ENCODE measurements around the gene IRF8.
"Not testable (repeated sequence)": the region's sequence is repeated elsewhere in the genome, so short reads cannot be mapped to it uniquely, and the experiment has no call there.

Gene IRF8

GRCh38 chr16:85894266-85894665, 4.7 kb upstream of the IRF8 start:
- no peak for DNase-seq (ENCODE audit: low read depth)

- DNase-seq (ENCODE audit: low read depth), result no peak
Measured at GRCh38 chr16:85897382-85897781, 1.6 kb upstream of the IRF8 start.

DNA sequence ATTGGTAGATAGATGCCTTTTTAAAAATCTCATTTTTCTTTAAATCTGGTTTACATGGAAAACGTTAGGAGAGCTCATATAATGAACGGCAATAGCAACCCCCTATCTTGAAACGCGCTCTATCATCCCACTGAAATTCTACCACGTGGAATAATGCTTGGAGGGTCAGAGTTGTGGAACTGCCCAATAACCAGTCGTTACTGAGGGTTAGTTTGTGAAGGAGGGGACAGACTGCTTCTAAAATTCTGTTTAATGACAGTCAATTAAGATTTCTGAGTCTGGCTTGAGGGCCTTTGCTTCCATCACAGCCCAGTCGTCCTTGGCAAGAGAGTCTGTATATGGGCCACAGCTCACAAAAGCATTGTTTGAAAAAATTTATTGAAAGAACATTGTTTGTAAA, 482 bp downstream of the IRF8 start:
- DNase-seq (ENCODE audit: low read depth), result no peak

- no peak for DNase-seq (ENCODE audit: low read depth)
Measured at GRCh38 chr16:85900027-85900792, 1.2 kb downstream of the IRF8 start.

- no peak for DNase-seq (ENCODE audit: low read depth)
Measured at GRCh38 chr16:85901110-85901509, 2.1 kb downstream of the IRF8 start.

- no peak for DNase-seq (ENCODE audit: low read depth)
Measured at GRCh38 chr16:85901773-85902365, 2.9 kb downstream of the IRF8 start.

DNA sequence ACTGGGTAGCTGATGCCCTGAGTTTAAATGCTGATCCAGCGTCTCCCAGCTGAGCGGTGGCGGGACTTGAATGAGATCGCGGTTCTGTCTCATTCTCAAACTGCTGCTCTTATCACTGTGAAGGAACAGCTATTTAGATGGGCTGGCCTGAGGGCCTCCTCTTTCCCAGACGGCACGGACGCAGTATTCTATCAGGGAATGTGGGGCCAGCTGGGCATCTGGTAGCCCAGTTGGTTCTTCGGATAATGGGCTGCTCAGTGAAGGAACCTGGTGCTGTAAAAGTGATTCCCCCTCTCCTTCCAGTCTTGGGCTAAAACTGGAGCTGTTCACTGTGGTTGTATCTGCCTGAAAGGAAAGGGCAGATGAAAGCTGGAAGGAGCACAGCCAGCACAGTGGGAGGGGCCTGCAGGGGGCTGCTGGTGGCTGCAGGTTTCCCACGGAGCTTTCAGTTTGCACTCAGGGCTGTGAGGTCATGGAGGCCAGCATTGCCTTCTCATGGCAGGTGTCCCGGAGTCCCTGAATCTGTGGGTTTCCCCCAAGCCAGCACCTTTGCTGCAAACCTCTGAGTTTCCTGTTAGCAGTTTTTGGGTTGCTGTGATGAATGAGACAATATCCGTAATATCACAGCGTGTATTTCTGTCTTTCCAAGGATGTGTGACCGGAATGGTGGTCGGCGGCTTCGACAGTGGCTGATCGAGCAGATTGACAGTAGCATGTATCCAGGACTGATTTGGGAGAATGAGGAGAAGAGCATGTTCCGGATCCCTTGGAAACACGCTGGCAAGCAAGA, 3.6 kb downstream of the IRF8 start:
- DNase-seq (ENCODE audit: low read depth), result no peak

DNA sequence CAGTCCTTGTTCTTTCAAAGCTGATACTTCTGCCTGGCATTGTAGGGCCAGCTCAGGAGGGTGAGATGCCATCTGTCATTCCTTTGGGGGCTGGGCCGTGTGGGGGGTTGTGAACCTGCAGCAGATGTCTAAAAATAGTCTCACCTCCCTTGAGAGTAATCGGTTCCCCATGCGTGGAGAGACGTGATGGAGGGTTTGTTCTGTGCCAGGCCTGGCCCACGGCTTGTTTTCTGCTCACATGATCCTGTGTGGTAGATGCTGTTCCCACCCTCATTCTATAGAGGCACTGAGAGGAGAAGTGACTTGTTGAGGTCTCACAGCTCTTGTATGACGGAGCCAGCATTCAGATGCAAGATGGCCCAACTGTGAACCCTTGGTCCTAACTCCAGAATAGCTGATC, 4.6 kb downstream of the IRF8 start:
- DNase-seq (ENCODE audit: low read depth), result no peak

GRCh38 chr16:85905110-85906095, 6.4 kb downstream of the IRF8 start:
- no peak for DNase-seq (ENCODE audit: low read depth)

- DNase-seq (ENCODE audit: low read depth), result no peak
Measured at GRCh38 chr16:85906349-85906748, 7.4 kb downstream of the IRF8 start.

GRCh38 chr16:85907231-85907630, 8.3 kb downstream of the IRF8 start:
- DNase-seq (ENCODE audit: low read depth), result not testable (repeated sequence)

DNA sequence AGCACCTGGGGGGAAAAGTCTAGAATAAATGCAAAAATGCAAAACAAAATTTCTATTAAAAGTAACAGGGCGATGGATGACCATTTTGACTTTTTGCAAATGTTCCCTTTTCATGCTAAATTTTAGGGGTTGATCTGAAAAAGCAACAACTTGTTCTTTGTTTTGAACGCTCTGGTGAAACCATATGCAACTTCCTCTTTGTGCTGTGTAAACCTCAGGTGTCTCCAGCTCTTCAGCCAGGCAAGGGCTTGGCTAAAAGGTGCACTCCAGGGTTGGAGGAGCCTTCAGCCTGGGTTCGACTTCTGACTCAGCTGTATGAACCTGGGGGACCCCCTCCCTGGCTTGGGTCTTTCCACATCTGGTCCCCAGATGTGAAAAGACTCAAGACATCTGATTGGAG, 9.5 kb downstream of the IRF8 start:
- DNase-seq (ENCODE audit: low read depth), result no peak

DNA sequence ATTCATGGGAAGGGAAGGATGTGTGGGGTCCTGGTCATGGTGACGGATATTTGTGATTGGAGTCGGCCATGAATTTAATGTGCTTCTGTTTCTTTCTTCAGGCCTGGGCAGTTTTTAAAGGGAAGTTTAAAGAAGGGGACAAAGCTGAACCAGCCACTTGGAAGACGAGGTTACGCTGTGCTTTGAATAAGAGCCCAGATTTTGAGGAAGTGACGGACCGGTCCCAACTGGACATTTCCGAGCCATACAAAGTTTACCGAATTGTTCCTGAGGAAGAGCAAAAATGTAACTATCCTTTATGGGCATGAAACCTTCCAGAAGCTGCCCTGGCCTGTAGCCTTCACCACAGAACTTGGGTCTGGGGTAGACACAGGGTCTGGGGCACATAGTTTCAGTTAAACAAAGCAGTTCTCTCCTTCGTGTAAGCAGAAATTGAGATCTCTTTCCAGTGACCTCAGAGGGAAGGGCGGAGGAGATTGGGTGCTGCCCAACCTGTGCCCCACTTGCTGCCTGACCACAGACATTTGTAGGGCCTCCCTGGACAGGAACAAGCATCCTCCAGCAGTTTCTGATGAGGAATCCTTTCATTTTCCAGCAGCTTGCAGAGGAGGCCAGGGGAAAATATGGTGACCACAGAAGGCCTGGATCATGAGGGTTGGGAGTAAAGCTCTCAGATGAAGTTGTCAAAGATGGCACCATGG, 10.1 kb downstream of the IRF8 start:
- DNase-seq (ENCODE audit: low read depth), result no peak

- no peak for DNase-seq (ENCODE audit: low read depth)
Measured at GRCh38 chr16:85909932-85910853, 11.2 kb downstream of the IRF8 start.

- no peak for DNase-seq (ENCODE audit: low read depth)
Measured at GRCh38 chr16:85910854-85911247, 11.9 kb downstream of the IRF8 start.

DNA sequence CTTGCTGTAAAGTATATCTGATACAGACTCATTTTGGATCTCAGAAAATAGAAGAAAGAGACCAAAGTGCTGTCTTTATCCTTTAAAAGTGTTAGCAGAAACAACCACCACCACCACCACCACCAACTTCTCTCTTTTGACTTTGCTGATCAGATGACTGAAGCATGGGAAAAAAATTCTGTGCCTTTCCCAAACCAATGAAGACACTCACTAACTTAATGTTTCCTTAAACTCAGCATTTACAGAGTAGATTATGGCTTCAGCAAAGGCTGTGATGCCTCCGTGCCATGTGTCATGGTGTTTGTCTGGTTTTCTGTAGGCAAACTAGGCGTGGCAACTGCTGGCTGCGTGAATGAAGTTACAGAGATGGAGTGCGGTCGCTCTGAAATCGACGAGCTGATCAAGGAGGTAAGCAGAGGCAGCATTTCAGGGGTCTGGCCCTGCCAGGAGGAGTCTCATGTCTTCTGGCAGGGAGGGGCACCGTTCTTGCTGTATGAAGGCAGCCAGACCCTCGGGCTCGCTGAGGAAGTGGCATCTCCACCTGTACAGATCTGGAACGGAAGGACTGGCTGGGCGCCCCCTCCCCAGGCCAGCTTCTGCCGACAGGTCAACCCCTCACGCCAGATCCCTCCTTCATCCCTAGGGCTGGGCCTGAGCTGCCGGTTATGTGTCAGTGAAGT, 12.4 kb downstream of the IRF8 start:
- no peak for DNase-seq (ENCODE audit: low read depth)

DNA sequence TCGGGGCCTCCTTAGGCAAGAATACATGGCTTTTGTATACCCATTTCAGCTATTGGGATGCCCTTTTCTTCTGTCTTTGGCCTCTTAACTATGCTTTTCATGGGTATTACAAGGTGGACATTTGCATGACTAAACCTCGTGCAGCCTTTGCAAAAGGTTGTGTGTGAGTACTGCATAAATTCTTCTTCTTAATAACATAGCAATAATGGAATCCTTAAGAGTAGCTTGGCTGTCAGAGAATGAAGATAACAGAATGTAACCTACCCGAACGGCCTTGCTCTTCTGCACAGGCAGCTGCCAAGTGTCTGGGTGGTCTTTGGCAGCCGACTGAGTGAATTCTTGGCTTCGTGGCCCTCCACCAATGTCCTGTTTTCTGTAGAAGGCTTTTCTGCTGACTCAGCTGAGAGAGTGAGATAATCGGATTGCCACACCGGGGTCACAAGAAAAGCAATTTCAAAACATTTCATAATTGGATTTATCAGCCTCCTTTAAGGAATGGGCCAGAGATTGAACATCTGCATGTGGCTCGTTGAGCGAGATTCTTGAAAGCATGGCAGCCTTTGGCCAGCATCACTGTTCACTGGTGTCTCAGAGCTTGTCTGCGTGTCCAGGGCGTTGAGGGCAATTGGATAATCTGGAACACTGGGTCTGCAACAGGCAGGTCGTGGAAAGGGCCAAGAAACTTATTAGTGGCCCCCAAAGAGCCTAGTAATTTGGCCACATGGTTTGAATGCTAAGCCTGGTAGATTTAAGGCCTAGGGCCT, 13.4 kb downstream of the IRF8 start:
- DNase-seq (ENCODE audit: low read depth), result no peak

GRCh38 chr16:85913141-85913601, 14.2 kb downstream of the IRF8 start:
- DNase-seq (ENCODE audit: low read depth), result no peak

Data from stromal cell of bone marrow (primary cell).